Activated CD8-positive, alpha-beta memory T cell treated with anti-CD3 and anti-CD28 coated beads, Interleukin-2, amount 50 U/mL, for 4 hours (primary cell): ENCODE results near the gene FGF19.

Experiments used
- DNase-seq: peaks from one replicate; pipeline ENCODE4 v3.0.0-alpha.2; 2020

The FGF19 gene

GRCh38 chr11:69667619-69668604, 35.9 kb downstream of the FGF19 start:
- DNase-seq: no peak

- DNase-seq: no peak
Observed at GRCh38 chr11:69666752-69667536, 36.9 kb downstream of the FGF19 start.

GRCh38 chr11:69666261-69666660, 37.6 kb downstream of the FGF19 start:
- no peak for DNase-seq

GRCh38 chr11:69665669-69666068, 38.2 kb downstream of the FGF19 start:
- DNase-seq: no peak

- DNase-seq: no peak
Observed at GRCh38 chr11:69664901-69665300, 38.9 kb downstream of the FGF19 start.

- DNase-seq: no peak
Observed at GRCh38 chr11:69664103-69664775, 39.6 kb downstream of the FGF19 start.

- no peak for DNase-seq
Observed at GRCh38 chr11:69663326-69663725, 40.5 kb downstream of the FGF19 start.

GRCh38 chr11:69662806-69663205, 41.0 kb downstream of the FGF19 start:
- no peak for DNase-seq

- DNase-seq: no peak
Observed at GRCh38 chr11:69662021-69662698, 41.7 kb downstream of the FGF19 start.

GRCh38 chr11:69661413-69661715, 42.5 kb downstream of the FGF19 start:
- no peak for DNase-seq

- DNase-seq: no peak
Observed at GRCh38 chr11:69660001-69660500, 43.8 kb downstream of the FGF19 start.

GRCh38 chr11:69659591-69659990, 44.2 kb downstream of the FGF19 start:
- DNase-seq: no peak

GRCh38 chr11:69658626-69659450, 45.0 kb downstream of the FGF19 start:
- no peak for DNase-seq

GRCh38 chr11:69657911-69658625, 45.8 kb downstream of the FGF19 start:
- no peak for DNase-seq

- DNase-seq: no peak
Observed at GRCh38 chr11:69657456-69657910, 46.3 kb downstream of the FGF19 start.

GRCh38 chr11:69656536-69657455, 47.0 kb downstream of the FGF19 start:
- no peak for DNase-seq

- DNase-seq: no peak
Observed at GRCh38 chr11:69655479-69656428, 48.1 kb downstream of the FGF19 start.

- DNase-seq: no peak
Observed at GRCh38 chr11:69654660-69655478, 49.0 kb downstream of the FGF19 start.
